Endothelial cell (in vitro differentiated cells): Measurements from ENCODE around the gene ALK. TPM values are rescaled to one million over a fixed set of nuclear protein-coding genes. Genes with fewer than 3 reads are reported as not detected.

Source experiments
- DNase-seq: peaks from one replicate; pipeline ENCODE4 v3.0.0; 2021; ENCODE audit warnings: low spot score
- H3K27ac Mint-ChIP-seq: one replicate; pipeline ENCODE4 v1.8.0; 2021; ENCODE audit warnings: mixed read lengths, inconsistent platforms; ENCODE audit not compliant: unreplicated experiment
- H3K27me3 Mint-ChIP-seq: one replicate; pipeline ENCODE4 v1.8.0; 2021; ENCODE audit warnings: mild to moderate bottlenecking, moderate library complexity, mixed read lengths, inconsistent platforms; ENCODE audit not compliant: unreplicated experiment
- H3K36me3 Mint-ChIP-seq: one replicate; pipeline ENCODE4 v1.8.0; 2021; ENCODE audit warnings: mild to moderate bottlenecking, low read depth, mixed read lengths, inconsistent platforms; ENCODE audit not compliant: unreplicated experiment
- H3K4me1 Mint-ChIP-seq: one replicate; pipeline ENCODE4 v1.8.0; 2021; ENCODE audit warnings: mild to moderate bottlenecking, mixed read lengths, inconsistent platforms; ENCODE audit not compliant: unreplicated experiment
- H3K4me3 Mint-ChIP-seq: one replicate; pipeline ENCODE4 v1.8.0; 2021; ENCODE audit warnings: mild to moderate bottlenecking, mixed read lengths, inconsistent platforms; ENCODE audit not compliant: unreplicated experiment
- H3K9me3 Mint-ChIP-seq: one replicate; pipeline ENCODE4 v1.8.0; 2021; ENCODE audit warnings: mixed read lengths, inconsistent platforms; ENCODE audit not compliant: unreplicated experiment
- total RNA-seq: library from RNA; stranded (reverse); fragmentation: NEBNext Ultra II Directional; extraction: Animal tissue kit (Norgen Biotek cat#: 25700); gene quantifications from one replicate; pipeline ENCODE4 v1.2.1, GENCODE V29; 2021; ENCODE audit not compliant: unreplicated experiment
- TF ChIP-seq, protein P1 (sequence below): fragments of 200-600 bp; sonication (generic); IDR thresholded peaks from one replicate; pipeline ENCODE4 v1.5.0; 2021; ENCODE audit warnings: antibody characterized with exemption; ENCODE audit not compliant: unreplicated experiment

The ALK gene
- total RNA-seq, 1 donor from 2014 or later: 0.05 TPM

DNA sequence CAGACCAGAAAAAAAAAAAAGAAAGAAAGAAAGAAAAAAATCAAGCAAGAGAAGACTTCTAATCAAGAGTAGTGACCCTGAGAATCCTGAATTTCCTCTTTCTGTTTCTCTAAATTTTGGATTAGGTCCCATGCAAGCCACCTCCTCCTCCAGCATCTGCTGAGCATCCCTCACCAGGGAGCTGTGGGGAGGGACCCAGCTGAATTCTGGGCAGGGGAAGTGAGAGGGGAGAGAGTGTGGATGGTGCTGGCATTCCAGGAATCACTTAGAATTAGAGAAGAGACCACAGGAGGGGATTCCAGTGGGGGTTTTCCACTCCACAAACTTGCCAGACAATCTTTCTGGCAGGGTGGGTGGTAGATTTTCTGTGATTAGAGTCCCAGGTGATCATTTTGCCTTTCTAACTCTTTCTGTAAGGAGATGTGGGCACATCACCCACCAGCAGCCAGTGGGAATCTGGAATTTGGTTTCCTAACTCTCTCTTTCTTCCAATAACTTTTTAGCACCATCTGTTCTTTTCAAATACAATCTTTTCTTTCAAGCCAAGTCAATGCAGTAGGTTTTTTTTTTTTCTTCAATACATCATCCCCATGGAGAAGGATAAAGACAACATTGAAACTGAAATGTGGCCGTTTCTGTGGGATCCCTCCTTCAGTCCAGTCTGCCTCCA is 526.9 kb downstream of the ALK start:
- Mint-ChIP-seq H3K27ac (no peak overlapping the region), H3K9me3 (no peaks in the 10 kb centered on the region), H3K4me1 (no peaks in the 10 kb centered on the region), H3K36me3 (no peaks in the 10 kb centered on the region), H3K27me3 (no peaks in the 10 kb centered on the region), H3K4me3 (no peak overlapping the region)
- DNase-seq: no peak
- TF ChIP-seq, protein P1, sequence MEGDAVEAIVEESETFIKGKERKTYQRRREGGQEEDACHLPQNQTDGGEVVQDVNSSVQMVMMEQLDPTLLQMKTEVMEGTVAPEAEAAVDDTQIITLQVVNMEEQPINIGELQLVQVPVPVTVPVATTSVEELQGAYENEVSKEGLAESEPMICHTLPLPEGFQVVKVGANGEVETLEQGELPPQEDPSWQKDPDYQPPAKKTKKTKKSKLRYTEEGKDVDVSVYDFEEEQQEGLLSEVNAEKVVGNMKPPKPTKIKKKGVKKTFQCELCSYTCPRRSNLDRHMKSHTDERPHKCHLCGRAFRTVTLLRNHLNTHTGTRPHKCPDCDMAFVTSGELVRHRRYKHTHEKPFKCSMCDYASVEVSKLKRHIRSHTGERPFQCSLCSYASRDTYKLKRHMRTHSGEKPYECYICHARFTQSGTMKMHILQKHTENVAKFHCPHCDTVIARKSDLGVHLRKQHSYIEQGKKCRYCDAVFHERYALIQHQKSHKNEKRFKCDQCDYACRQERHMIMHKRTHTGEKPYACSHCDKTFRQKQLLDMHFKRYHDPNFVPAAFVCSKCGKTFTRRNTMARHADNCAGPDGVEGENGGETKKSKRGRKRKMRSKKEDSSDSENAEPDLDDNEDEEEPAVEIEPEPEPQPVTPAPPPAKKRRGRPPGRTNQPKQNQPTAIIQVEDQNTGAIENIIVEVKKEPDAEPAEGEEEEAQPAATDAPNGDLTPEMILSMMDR: no peak

DNA sequence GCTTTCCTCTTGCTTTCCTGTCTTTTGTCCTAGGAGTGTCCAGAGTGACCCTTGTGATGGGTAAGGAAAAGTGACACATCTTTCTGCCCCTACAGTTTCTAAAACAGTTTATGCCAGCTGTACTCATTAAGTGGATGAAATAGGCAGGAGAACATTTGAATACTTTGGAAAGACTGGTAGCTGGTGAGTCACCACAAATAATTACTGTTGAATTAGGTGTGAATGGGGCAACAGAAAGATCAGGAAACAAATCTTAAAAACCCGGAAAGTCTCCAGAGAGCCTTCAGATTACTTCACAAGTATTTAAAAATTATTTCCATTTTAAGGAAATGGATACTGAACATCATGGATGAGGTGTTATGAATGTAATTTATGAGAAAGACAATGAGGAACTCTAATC is 527.7 kb downstream of the ALK start:
- no peaks in the 10 kb centered on the region for H3K4me1 Mint-ChIP-seq
- TF ChIP-seq, protein P1: no peak
- H3K9me3 Mint-ChIP-seq: no peaks in the 10 kb centered on the region
- H3K4me3 Mint-ChIP-seq: no peak overlapping the region
- no peaks in the 10 kb centered on the region for H3K36me3 Mint-ChIP-seq
- H3K27me3 Mint-ChIP-seq: peaks cover 1% of the 10 kb centered on the region
- DNase-seq: no peak
- no peak overlapping the region for H3K27ac Mint-ChIP-seq

DNA sequence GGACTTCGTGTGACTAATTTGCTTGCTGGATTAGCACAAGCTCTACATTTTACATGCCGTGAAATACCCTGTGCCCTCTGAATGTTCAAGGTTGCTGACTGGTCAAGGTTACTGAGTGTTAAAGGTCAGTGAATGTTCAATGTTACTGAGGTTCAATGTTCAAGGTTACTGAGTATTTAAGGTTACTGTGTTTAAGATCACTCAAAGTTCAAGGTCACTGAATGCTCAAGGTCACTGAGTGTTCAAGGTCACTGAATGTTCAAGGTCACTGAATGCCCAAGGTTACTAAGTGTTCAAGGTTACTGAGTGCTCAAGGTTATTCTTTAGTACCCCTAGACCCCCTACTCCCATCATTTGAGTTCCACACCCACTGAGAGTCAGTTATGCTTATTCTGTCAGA is 528.6 kb downstream of the ALK start:
- Mint-ChIP-seq H3K4me3 (no peak overlapping the region), H3K36me3 (no peaks in the 10 kb centered on the region), H3K9me3 (no peaks in the 10 kb centered on the region), H3K4me1 (no peaks in the 10 kb centered on the region), H3K27ac (no peak overlapping the region), H3K27me3 (peaks cover 1% of the 10 kb centered on the region)
- TF ChIP-seq, protein P1: no peak
- DNase-seq: no peak

DNA sequence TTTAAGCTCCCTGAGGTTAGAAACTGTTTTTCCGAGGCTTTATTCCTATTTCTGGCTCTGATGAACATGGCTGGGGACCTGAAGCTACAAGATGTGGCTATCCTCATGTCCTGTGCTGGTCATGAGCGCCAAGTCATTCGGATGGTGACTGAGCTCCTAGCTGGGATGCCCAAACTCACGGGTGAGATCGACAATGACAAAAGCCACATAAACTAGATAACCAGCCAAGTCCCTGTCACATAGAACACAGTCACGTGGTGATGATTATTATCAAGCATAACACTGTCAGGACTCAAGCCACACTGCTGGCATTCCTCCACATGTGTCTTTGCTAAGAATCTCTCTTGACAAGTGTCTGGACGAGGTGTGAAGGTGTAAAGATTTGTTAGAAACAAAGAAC is 531.2 kb downstream of the ALK start:
- no peak overlapping the region for H3K27ac Mint-ChIP-seq
- TF ChIP-seq, protein P1: no peak
- no peak overlapping the region for H3K4me3 Mint-ChIP-seq
- peaks cover 1% of the 10 kb centered on the region for H3K27me3 Mint-ChIP-seq
- H3K9me3 Mint-ChIP-seq: no peaks in the 10 kb centered on the region
- H3K4me1 Mint-ChIP-seq: no peaks in the 10 kb centered on the region
- DNase-seq: no peak
- H3K36me3 Mint-ChIP-seq: no peaks in the 10 kb centered on the region

DNA sequence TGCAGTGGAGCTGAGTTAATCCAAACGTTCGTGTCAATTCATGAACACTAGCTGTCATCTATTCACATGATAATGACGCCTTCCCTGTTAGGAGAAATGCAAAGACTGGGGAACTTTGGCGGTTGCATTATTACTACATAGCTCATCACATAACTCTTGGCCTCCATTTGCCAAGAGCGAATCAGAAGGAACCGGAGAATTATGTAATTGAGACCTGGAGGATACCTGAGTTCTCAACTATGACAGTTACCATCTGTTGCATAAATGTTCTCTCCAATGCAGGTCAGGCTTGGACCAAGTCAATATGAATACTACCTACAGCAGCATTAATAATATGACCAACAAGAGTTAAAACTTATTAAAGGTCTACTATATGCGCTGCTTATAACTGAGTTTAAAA is 531.7 kb downstream of the ALK start:
- H3K4me3 Mint-ChIP-seq: no peak overlapping the region

More for the DNA sequence above, 531.7 kb downstream of the ALK start:
- peaks cover 1% of the 10 kb centered on the region for H3K27me3 Mint-ChIP-seq
- H3K4me1 Mint-ChIP-seq: no peaks in the 10 kb centered on the region
- H3K36me3 Mint-ChIP-seq: no peaks in the 10 kb centered on the region
- no peak overlapping the region for H3K27ac Mint-ChIP-seq
- TF ChIP-seq, protein P1: no peak
- no peaks in the 10 kb centered on the region for H3K9me3 Mint-ChIP-seq
- no peak for DNase-seq
